ENCODE measurements around the gene ALDOB. TPM values are rescaled to one million over a fixed set of nuclear protein-coding genes. Genes with fewer than 3 reads are reported as not detected.

The ALDOB gene
- total RNA-seq, 1 donor from 2014 or later: not detected

GRCh38 chr9:101472891-101473290 lies 37.3 kb upstream of the ALDOB start:
- Mint-ChIP-seq H3K4me1 (ENCODE audit: low read depth, unreplicated experiment) (peaks cover 2% of the 10 kb centered on the region), H3K27me3 (ENCODE audit: unreplicated experiment) (no peaks in the 10 kb centered on the region), H3K36me3 (ENCODE audit: unreplicated experiment) (peaks cover 10% of the 10 kb centered on the region), H3K9me3 (ENCODE audit: unreplicated experiment) (peaks cover 2% of the 10 kb centered on the region), H3K27ac (ENCODE audit: unreplicated experiment) (no peak overlapping the region), H3K4me3 (ENCODE audit: unreplicated experiment) (no peak overlapping the region)
- no peak for TF ChIP-seq CTCF (IDR thresholded peaks at IDR 0.05; ENCODE audit: partially characterized antibody, unreplicated experiment)
- no peak for DNase-seq

GRCh38 chr9:101470929-101471328 lies 35.4 kb upstream of the ALDOB start:
- no peak for DNase-seq
- no peak for TF ChIP-seq CTCF (IDR thresholded peaks at IDR 0.05; ENCODE audit: partially characterized antibody, unreplicated experiment)
- no peak overlapping the region for H3K27ac Mint-ChIP-seq (ENCODE audit: unreplicated experiment)
- H3K4me3 Mint-ChIP-seq (ENCODE audit: unreplicated experiment): no peak overlapping the region
- H3K36me3 Mint-ChIP-seq (ENCODE audit: unreplicated experiment): no peaks in the 10 kb centered on the region
- H3K27me3 Mint-ChIP-seq (ENCODE audit: unreplicated experiment): no peaks in the 10 kb centered on the region
- peaks cover 2% of the 10 kb centered on the region for H3K9me3 Mint-ChIP-seq (ENCODE audit: unreplicated experiment)
- peaks cover 9% of the 10 kb centered on the region for H3K4me1 Mint-ChIP-seq (ENCODE audit: low read depth, unreplicated experiment)

- no peak for DNase-seq
- H3K27me3 Mint-ChIP-seq (ENCODE audit: unreplicated experiment): no peaks in the 10 kb centered on the region
- TF ChIP-seq CTCF (IDR thresholded peaks at IDR 0.05; ENCODE audit: partially characterized antibody, unreplicated experiment): no peak
- no peak overlapping the region for H3K27ac Mint-ChIP-seq (ENCODE audit: unreplicated experiment)
- peaks cover 9% of the 10 kb centered on the region for H3K4me1 Mint-ChIP-seq (ENCODE audit: low read depth, unreplicated experiment)
- no peak overlapping the region for H3K4me3 Mint-ChIP-seq (ENCODE audit: unreplicated experiment)
- no peaks in the 10 kb centered on the region for H3K36me3 Mint-ChIP-seq (ENCODE audit: unreplicated experiment)
- H3K9me3 Mint-ChIP-seq (ENCODE audit: unreplicated experiment): no peaks in the 10 kb centered on the region
Measured at GRCh38 chr9:101470021-101470420, 34.4 kb upstream of the ALDOB start.

- Mint-ChIP-seq H3K27me3 (ENCODE audit: unreplicated experiment) (peaks cover 2% of the 10 kb centered on the region), H3K4me1 (ENCODE audit: low read depth, unreplicated experiment) (peaks cover 9% of the 10 kb centered on the region), H3K27ac (ENCODE audit: unreplicated experiment) (no peak overlapping the region), H3K36me3 (ENCODE audit: unreplicated experiment) (no peaks in the 10 kb centered on the region), H3K4me3 (ENCODE audit: unreplicated experiment) (no peak overlapping the region), H3K9me3 (ENCODE audit: unreplicated experiment) (no peaks in the 10 kb centered on the region)
- TF ChIP-seq CTCF (IDR thresholded peaks at IDR 0.05; ENCODE audit: partially characterized antibody, unreplicated experiment): no peak
- no peak for DNase-seq
Measured at GRCh38 chr9:101469026-101469425, 33.5 kb upstream of the ALDOB start.

- Mint-ChIP-seq H3K4me1 (ENCODE audit: low read depth, unreplicated experiment) (peaks cover 9% of the 10 kb centered on the region), H3K9me3 (ENCODE audit: unreplicated experiment) (no peaks in the 10 kb centered on the region), H3K36me3 (ENCODE audit: unreplicated experiment) (no peaks in the 10 kb centered on the region), H3K27me3 (ENCODE audit: unreplicated experiment) (peaks cover 2% of the 10 kb centered on the region), H3K4me3 (ENCODE audit: unreplicated experiment) (no peak overlapping the region), H3K27ac (ENCODE audit: unreplicated experiment) (no peak overlapping the region)
- no peak for TF ChIP-seq CTCF (IDR thresholded peaks at IDR 0.05; ENCODE audit: partially characterized antibody, unreplicated experiment)
- DNase-seq: no peak
Measured at GRCh38 chr9:101468116-101468515, 32.5 kb upstream of the ALDOB start.
